CD1c-positive myeloid dendritic cell (primary cell): ENCODE results near the gene SELENOO.

Source experiments
- DNase-seq: peaks from one replicate; pipeline ENCODE4 v3.0.0-alpha.2; 2016; ENCODE audit errors: extremely low spot score

The SELENOO gene

DNA sequence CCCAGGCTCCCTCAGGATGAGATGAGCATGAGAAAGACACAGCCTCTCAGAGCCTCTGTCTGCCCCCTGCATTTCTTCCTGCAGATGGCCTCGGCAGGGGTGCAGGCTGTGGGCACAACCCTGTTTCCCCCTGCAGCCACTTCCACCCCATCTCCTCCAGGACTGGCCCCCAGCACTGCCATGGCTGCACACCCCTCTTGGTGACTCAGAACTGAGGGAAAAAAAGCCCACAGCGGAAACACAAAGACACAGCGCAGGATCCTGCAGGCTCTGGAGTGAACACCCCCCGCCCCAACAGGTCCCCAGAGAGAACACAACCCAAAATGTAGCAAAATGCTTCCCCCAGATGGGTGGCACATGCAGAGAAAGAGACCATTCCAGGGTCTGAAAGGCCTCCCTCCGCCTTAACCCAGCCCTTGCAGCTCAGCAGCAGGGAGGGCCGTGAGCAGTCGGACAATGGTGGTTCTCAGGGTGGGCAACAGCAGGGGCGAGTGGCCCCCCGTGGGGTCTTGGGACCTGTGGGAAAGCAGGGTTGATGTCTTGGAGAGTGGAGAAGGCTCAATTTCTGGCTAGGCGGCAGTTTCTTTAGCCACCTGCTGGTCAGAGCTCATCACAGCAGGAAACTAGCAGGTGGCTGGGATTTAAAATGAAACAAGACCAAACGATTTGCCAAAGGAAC lies 36.1 kb downstream of the SELENOO start:
- DNase-seq: no peak

DNA sequence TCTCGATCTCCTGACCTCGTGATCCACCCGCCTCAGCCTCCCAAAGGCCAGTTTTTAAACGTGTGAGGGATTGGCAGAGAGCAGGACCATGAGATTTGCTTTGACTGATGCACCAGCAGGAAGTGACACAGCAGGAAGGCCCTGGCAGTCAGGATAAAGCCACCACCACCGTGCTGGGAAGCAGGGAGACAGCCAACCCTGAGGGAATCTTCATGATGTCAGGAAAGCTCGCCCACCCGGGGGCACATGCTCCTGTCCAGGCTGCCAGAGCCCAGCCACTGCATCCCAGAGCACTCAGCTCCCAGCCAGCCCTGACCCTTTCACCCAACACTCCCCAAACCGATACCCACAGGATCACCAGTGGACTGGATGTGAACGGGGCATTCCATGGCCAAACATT lies 37.9 kb downstream of the SELENOO start:
- no peak for DNase-seq

DNA sequence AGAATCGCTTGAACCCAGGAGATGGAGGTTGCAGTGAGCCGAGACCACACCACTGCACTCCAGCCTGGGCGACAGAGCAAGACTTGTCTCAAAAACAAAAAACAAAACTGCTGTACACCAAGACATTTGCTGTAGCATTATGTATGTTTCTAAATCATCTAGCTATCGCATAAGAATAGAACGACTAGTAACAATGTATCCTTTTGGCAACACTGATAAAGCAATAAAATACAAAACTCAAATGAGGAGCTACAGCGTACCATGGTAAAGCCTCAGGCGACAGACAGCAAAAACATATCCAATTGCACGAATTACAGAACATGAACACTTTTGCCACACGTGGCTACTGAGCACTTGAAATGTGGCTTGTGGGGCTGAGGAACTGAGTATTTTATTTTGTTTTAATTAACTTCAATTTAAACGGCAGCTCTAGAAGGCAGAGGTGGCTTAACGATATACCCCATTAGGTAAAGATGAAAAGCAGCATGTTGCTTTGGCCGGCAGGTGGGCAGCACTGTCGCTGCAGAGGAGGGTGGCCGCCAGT lies 41.7 kb downstream of the SELENOO start:
- DNase-seq: no peak

DNA sequence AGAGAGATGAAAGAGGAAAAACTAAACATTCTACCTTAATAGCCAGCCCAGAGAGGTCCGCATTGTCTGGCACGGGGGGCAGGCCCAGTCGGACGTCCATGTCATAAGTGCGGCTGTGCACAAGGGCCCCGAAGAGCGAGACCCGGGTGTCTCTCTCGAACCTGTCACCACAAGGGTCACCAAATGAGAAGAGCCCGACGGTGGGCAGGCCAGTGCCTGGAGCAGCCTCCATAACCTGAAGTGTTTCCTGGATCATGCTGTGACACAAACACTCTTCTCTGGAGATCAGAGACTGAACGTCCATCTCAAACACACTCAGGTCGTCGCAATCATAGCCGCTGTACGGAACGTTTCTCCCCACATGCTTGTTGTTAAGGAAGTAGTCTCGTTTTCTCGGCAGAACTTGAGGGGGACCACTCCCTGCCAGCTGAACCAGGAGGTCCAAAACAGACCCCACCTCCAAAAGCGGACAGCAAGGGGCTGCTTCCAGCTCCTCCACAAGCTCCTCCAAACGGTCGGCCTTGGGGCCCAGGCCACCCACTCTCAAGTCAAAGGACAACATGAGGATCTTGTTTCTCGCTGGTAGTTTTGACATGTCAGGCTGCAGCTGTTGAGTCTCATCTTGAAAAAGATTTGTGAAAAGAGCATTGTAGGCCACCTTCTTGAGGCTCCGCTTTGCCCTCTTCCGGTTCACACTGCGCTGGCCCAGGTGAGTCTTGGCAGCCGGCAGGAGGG lies 43.0 kb downstream of the SELENOO start:
- peak; percentile 15 for DNase-seq

DNA sequence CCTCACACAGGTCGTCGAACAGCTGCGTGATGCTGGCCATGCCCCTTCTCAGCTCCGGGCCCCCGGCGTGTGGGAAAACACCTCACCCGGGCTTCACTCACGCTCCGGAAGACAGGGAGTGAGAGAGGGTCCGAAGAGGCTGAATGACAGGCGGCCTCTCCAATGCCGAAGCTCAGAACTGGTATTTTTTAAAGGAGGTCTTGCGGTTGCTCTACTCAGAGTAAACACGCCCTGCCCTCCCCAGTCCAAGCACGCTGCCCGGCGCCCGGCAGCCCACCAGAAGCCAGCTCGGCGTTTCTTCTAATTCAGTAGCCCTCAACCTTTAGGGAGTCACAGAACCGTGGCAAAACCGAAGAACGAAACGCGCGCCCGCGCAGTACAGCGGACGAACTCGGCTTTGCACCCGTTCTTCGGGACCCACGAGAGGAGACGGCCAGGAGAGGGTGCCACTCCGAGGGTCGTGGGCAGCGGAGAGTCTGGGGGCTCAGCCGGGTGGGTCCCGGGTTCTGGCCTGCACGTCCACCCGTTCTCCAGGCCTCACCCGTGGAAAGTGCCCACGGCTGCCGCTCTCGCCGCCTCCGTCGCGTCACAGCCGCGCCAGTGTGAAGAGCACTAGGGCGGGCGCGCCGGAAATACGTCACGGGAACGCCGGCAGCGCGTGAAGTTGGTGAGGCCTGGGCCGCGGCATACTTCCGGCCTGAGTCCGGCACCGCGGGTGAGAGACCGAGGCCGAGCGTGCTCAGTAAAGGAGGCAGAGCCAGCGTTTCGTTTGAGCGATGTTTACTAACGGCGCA lies 43.8 kb downstream of the SELENOO start, which contains the start of gene TUBGCP6:
TSS of gene TUBGCP6 (minus strand) at position 604 of the 794 bp plus-strand sequence. CDS start at position 40, 564 bp downstream.
- peak; percentile 97 for DNase-seq

DNA sequence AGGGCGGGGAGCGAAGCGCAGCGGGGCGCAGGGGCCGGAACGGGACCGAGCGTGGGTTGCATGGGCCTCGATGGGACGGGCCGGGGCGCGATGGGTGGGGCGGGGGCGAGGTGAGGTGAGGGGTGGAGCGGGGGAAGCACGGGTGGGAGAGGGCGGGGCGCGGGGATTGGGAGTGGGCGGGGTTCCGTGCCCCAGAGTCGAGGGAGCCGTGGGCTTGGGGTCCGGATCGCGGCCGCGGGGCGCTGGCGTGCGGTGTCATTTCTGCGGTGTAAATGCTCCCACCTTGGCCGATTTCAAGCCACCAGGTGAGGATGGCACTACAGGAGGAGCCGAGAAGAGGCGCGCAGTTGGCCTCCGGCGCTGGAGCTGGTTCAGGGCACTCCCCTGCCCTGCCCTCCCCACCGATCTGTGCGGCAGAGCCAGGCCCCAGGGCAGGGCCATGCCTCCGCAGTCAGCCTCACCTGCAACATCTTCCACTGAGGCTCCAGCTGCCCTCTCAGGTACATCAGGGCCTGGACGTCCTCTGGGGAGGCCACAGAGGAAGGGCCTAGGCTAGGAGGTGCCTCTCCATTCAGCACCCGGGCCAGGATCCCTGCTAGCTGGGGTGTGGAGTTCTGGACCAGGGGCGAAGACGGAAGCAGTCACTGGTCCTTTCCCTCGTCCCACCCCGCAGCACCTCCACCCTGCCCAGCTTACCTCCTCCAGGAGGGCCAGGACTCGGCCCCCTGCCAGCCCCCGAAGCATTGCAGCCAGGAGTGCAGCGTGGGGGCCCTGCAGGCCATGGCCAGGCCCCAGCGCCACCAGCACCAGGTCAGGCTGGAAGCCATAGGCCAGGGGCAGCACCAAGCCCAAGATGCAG lies 44.6 kb downstream of the SELENOO start:
- DNase-seq: no peak

DNA sequence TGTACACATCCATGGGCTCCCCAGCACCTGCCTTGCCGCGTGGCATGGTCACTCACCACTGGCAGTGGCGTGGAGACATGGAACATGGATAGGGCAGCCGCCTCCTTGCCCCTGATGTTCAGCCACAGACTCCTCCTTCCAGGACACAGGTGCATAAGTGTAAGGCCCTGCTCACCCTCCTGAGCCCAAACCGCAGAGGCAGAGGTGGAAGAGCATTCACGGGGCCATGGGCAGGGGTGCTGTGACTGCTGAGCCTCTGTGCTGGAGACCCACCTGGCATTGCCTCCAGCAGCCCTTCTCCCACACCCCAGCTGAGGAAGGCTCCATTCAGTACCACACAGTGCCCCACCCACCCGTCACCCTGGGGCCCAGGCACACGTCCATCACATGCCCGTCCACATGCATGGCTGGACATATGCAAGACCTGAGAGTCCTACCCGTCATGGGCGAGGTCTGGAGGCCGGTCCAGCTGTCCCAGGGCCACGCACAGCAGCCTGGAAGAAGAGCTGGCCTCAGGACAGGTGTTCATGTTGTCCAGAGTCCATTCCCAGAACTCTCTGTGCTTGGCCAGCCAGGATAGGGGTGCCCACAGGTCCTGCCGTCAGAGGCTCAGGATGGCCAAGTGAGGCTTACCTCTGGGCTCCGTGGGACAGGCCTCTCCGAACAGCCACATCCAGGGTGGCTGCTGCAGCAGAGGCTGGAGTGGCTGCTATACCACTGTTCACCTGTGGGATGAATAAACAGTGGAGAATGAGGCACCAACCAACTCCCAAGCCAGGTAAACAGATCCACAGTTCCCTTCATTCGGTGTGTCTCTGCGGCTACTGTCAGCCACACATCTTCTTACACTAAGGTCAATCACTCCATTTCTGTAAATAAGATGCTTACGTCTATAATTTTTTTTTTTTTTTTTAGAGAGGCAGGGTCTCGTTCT lies 45.7 kb downstream of the SELENOO start:
- DNase-seq: no peak

DNA sequence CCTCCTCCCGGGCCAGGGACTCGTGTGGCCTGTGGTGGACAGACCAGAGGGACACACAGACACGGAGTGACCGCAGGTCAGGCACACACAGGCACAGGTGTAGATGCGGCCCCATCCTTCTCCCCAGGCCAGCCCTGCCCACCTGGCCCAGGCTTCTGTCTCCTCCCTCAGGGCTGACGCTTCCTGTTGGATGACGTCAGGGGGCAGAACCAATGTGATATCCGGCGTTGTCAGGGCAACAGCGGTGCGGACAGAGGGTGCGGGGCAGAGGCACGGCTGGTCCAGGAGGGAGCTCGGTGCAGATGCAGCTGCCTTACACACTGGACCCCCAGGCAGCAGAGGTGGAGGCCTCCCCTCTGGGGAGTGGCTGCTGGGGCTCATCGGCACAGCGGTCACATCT lies 46.9 kb downstream of the SELENOO start:
- peak; percentile 27 for DNase-seq

DNA sequence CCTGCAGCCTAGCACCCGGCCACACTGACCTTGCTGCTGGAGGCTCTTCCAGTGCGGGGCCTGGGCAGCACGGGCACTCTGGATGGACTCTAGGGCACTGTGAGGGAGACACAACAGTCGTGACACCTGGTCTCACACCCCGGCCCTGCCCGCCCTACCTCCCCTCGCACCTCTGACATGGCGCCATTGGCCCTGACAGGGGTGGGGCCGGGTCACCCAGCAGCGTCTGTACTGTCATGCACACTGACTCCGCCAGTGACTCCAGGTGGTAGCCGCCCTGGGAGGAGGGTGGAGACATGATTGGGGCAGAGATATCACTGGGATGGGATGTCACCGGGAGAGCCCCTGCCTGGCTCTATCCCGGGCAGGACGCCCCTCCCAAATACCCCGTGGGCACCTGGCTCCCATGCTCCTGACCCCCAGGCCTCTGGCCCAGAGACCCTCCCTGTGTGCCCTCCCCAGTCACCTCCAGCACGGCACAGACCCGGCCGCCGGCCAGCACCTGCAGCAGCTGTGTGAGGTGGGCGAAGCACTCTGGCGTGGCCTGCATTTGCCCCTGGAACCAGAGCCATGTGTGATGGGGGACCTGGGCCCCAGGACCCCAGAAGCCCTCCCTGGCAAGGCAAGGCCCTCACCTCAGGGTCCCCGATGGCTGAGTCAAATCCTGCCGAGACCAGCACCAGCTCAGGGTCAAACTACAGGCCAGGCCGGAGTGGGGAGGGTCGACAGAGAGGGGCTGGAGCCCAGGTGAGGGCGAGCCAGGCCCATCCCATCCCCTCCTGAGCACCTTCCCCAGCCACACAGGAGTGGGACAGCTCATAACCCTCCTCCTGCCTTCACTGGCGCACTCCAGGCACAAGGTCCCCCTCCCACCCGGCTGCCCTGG lies 47.6 kb downstream of the SELENOO start:
- no peak for DNase-seq

DNA sequence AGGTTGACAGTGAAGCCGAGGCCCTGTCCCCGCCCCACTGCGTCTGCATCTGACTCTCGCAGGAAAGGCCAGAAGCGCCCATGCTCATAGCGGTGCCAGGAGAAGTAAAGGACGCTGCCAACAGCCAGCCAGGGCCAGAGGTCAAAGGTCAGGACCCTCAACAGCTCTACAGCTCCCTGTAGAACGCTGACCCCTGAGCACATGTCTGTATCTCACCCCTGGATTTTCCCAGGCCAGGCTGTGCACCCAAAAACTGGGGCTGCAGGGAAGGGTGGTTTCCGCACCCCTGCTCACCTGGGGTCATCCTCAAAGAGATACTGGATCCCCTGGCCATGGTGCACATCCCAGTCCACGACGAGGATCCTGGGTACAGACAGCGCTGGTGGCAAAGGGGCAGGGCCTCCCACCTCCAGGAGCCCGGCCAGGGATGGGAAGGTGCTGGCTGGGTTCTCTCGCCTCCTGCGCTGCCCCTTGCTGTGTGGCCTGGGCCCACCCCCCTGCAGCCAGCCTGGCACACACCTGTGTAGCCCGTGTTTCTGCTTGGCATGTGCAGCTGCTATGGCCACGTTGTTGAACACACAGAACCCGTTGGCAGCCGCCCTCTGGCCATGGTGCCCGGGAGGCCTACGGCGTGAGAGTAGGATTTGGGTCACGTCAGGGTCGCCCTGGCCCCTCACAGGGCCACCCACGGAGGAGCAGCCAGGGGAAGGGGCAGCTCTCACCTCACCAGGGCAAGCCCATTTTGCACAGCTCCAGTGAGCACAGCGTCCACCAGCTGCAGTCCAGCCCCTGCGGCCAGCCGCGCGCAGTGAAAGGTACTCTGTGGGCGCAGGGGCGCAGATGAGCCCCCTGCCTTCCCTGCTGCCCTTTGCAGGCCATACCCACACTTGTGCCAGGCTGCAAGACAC lies 48.8 kb downstream of the SELENOO start:
- no peak for DNase-seq

DNA sequence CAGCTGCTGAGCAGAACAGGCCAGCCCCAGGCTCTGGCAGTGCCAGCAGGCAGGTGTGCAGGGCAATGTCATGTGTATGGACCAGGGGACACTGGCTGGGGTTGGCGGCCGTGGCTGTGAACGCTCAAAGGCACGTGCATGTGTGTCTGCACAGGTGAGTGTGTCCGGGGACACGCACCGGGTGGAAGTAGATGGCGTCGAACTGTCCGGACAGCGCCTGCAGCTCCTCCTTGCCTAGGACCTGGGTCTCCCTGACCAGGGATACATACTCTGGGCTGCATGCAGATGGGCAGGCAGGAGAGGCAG lies 49.4 kb downstream of the SELENOO start:
- no peak for DNase-seq

DNA sequence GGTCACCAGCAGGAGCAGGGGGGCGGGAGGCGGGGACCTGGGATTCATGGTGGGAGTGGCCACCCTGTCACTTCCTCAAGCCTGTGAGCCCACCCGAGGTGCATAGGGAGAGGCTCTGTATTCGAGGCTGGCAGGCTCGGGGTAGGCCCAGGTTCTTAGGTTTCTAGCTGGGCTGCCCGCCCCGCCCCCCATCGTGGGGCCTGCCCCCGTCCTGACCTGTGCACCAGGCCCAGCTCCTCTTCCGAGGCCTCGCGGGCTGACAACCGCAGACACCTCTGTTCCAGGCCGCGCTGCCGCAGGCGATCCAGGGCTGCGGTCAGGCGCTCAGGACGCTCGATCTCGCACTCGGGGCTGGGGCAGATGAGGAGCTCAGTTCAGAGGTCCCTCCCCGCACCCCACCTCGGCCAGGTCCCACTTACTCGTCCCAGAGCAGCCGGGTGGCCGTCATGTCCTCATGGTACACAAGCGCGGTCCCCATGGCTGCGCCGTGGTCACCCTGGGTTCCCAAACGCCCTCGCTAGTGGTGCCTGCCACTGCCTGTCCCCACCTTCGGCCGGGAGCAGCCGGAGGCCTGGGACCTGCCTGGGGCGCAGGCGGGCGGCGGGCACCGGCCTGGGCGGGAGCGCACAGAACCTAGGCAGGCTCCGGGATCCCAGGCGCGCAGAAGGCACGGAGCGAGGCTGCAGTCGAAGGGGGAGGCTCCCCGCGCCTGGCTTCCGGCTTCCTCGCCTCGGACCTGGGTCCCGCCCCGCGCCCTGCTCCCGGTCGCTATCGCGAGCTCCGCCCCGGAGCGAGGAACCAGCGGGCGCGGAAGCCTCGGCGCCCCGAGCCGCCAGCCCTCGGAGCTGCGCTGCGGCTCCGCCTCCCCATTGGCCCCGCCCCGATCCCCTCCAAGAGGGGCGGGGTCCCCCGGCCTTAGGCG lies 50.0 kb downstream of the SELENOO start, which contains the start of gene HDAC10:
TSS of gene HDAC10 (minus strand) at position 711 of the 922 bp plus-strand sequence. CDS start at position 478, 233 bp downstream.
- peak; percentile 92 for DNase-seq

DNA sequence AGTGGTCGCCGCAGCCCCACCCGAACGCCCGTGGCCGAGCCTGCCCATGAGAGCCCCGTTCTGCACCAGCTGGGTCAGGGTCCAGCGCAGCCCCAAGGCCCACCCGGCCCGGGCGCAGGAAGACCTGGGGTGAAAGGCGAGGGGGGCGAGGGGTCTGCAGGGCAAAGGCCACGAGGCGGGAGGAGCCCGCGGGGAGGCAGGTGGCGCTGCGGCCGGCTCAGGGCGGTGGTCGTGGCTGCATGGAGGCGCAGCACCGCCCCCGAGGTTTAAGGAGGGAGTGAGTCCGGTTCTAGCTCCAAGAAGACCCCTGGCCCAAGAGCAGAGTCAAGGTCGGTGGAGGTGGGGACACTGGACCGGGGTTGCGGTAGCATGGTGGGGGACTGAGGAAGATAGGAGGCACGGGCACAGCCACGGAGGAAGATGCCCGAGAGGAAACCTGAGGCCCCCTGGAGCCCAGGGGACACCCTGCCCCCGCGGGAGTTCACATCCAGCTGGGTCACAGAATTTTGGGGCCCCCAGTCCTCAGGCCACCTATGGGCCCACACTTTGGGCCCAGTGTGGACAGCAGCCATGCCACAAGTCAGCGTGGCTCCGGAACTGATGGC lies 50.8 kb downstream of the SELENOO start:
- no peak for DNase-seq

DNA sequence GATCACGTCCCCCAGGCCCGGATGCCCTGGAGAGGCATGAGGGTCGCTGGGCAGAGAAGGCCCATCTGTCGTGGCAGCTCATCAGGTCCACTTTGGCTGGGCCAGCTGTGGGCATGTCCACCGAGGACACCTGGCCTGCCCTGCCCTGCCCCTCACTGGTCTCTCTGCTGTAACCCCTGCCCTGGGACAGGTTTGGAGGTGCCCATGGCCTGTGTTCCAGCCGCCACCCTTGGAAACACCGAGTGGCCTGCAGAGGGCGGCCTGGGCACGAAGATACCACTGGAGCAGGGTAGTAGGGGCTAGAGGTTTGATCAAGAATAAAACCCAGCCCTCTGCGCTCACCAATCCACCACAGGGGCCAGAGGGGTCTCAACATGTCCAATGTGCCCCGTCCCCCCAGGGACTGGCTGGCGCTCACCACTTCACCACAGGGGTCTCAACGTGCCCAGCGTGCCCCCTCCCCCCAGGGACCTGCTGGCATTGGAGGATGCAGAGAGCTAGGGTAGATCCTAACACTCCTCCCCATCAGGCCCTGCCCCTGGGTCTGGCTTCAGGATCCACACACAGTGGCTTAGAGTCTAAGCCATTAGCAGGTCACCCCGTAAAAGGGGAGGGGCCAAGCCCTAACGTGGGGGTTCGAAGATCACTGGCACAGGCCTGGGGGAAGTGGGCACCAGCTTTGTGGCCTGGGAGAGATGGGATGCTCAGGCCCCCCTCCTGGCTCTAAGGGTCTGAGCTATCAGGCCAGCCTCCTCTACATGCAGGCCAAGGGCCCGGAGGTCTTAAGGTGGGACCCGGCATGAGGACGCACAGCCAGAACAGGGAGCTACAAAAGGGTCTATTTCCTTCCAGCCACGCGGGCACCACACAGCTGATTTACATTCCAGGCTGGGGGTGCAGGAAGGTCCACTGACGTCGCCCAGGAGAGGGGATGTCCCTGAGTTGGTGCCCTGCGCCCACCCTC lies 51.6 kb downstream of the SELENOO start:
- peak; percentile 68 for DNase-seq
